ENCODE results near the gene TMED9.
"Not testable (repeated sequence)": the region's sequence is repeated elsewhere in the genome, so short reads cannot be mapped to it uniquely, and the experiment has no call there.

TMED9 gene

GRCh38 chr5:177607452-177608192 lies 15.6 kb downstream of the TMED9 start:
- DNase-seq = peak; percentile 83

GRCh38 chr5:177608243-177609075 lies 16.5 kb downstream of the TMED9 start:
- no peak for DNase-seq

DNA sequence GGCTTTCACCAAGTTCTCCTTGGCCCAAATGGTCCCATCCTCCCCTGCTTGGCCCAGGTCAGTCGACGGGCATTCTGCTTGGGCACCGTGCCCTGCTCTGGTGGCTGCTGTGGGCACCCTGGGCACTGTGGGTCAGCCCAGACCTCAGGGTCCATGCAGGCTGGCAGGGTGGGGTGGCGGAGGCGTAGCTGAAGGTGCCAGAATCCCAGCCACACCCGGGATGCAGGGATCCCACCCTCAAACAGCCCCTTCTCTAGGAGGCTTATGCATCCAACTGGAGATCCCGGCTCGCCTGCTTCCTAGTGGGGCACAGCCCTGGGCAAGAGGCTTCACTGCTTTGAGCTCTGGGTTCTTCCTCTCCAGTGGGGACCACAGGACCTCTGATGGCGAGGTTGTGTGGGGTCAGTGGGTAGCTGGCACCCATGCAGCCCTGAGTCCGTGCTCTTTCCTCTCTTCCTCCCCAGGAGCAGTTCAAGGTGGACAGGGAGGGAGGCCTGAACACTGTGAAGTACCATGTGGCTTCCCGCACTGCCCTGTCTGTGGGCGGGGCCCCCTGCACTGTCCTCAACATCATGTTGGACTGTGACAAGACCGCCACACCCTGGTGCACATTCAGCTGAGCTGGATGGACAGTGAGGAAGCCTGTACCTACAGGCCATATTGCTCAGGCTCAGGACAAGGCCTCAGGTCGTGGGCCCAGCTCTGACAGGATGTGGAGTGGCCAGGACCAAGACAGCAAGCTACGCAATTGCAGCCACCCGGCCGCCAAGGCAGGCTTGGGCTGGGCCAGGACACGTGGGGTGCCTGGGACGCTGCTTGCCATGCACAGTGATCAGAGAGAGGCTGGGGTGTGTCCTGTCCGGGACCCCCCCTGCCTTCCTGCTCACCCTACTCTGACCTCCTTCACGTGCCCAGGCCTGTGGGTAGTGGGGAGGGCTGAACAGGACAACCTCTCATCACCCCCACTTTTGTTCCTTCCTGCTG lies 17.4 kb downstream of the TMED9 start:
- DNase-seq = no peak

DNA sequence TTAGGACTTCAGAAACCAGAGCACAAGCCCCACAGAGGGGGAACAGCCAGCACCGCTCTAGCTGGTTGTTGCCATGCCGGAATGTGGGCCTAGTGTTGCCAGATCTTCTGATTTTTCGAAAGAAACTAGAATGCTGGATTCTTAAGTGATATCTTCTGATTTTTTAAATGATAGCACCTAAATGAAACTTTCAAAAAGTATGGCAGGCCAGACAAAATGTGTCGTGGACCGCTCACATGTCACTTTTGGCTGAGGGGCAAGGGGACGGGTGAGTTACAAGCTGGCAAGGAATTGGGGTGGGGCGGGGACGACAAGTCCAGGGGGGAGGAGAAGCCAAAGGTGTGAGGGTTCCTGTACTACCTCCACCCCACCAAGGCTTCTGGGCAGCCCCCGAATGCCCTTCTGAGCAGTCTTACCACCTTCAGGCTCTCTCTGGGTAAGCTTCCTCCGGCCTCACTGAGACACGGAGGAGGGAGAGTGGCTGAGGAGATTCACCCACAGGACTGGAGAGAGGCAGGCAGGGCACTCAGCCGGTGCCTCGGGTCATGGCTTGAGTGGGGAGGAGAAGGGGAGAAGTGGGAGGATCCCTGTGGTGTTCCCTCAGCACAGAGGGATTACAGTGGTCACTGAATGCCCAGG lies 18.2 kb downstream of the TMED9 start:
- DNase-seq = no peak

GRCh38 chr5:177610770-177611445 lies 18.9 kb downstream of the TMED9 start:
- no peak for DNase-seq

DNA sequence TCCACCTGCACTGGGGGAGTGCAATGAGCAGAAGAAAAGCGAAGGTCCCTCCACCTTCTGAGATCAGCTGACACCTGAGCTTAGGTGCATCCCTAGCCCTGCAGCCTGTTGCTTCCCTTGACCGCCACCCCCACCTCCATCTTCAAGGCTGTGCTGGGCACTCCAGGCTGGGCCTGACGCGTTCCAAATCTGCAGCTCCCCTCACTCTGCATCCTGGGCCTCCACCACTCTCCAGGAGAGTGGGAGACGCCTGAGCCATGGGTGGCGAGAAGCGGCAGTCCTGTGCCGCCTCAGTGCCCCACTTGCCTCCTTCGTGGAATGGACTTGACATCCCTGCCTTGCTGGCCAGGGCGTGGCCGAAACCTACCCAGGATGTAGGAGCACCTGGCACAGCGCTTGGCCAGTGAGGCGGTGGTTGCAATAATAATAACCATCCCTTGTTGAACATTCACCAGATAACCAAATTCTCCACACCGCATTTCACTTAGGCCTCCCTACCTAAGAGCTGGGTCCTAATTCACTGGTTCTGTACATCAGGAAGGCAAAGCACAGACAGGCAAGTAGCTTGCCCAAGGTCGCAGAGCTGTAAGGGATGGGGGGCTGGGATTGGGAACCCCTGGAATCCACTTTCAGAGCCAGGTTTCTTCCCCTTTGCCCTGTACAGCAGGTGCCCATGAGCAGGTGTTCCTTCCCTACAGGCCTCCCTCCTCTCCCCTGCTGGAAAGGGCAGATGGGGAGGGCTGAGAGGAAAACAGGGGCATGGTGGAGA lies 19.6 kb downstream of the TMED9 start:
- no peak for DNase-seq

DNA sequence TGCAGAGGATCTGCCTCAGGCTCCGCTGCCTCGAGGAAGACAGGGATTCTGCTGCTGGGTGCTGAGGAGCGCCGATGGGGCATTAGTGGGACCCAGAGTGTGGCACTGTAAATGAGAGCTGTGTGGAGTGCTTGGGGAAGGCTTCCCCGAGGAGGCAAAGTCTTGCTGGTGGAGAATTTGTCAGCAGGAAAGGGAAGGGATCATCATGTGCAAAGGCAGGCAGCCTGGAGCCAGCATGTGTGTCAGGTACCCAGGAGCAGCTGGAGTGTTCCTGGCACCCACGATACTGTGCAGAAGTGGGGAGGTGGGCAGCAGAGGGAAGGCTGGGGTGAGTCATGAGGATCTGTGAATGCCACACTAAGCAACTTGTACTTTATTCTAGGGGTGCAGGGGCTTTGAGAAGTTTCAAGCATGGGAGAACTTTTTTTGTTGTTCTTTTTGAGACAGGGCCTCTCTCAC lies 20.2 kb downstream of the TMED9 start:
- DNase-seq = no peak

GRCh38 chr5:177620560-177620959 lies 28.6 kb downstream of the TMED9 start:
- no peak for DNase-seq

DNA sequence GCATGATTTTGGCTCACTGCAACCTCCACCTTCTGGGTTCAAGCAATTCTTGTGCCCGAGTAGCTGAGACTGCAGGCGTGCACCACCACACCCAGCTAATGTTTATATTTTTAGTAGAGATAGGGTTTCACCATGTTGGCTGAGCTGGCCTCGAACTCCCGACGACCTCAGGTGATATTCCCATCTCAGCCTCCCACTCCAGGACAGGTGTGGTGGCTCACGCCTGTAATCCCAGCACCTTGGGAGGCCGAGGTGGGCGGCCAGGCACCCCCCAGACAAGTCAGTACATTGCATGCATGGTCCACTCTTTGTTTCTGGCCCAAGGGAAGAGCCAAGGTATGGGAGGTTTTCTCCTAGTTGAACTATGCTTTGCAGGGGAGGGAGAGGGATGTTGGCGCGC lies 32.2 kb downstream of the TMED9 start:
- DNase-seq = not testable (repeated sequence)

DNA sequence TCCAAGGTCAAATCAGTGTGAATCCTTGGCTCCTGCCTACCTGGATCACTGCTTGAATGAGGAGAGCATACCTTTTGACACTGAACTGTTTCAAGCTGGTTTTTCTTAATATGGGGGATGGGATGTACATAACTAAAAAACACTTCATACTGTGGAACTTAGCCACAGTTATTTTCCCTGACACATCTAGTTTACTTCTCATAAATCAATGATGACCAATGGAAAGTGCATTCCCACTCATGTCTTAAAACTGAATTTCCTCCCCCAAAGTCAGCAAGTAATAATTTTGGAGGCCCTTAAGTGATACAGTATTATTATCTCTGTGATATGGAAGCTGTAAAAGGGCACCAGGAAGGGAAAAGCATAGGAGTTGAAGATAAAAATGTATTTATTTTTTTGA lies 38.2 kb downstream of the TMED9 start:
- DNase-seq = not testable (repeated sequence)

DNA sequence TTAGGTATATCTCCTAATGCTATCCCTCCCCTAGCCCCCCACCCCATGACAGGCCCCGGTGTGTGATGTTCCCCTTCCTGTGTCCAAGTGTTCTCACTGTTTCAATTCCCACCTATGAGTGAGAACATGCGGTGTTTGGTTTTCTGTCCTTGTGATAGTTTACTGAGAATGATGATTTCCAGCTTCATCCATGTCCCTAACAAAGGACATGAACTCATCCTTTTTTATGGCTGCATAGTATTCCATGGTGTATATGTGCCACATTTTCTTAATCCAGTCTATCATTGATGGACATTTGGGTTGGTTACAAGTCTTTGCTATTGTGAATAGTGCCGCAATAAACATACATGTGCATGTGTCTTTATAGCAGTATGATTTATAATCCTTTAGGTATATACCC lies 42.9 kb downstream of the TMED9 start:
- not testable (repeated sequence) for DNase-seq

GRCh38 chr5:177645462-177645861 lies 53.5 kb downstream of the TMED9 start:
- not testable (repeated sequence) for DNase-seq
